Adipocyte (in vitro differentiated cells): ENCODE measurements around the gene C2orf78.
A peak's percentile ranks its signal among the peaks of the same experiment; 100 is the strongest.

Source experiments
- DNase-seq: peaks from one replicate; pipeline ENCODE4 v3.0.0-alpha.2; 2015; ENCODE audit warnings: low read depth
- H3K27me3 ChIP-seq: replicated peaks from 2 replicates; pipeline ENCODE4 v1.7.0; 2013; ENCODE audit warnings: mild to moderate bottlenecking, low read length, moderate library complexity; ENCODE audit not compliant: control insufficient read depth, insufficient read depth
- H3K36me3 ChIP-seq: 2 replicates; pipeline ENCODE4 v1.7.0; 2013; ENCODE audit warnings: low read length, mild to moderate bottlenecking, moderate library complexity; ENCODE audit not compliant: control insufficient read depth, insufficient read depth, severe bottlenecking
- H3K4me1 ChIP-seq: 2 replicates; pipeline ENCODE4 v1.7.0; 2013; ENCODE audit warnings: mild to moderate bottlenecking, low read length, moderate library complexity; ENCODE audit not compliant: control insufficient read depth, insufficient read depth
- H3K4me3 ChIP-seq: 2 replicates; pipeline ENCODE4 v1.7.0; 2013; ENCODE audit warnings: mild to moderate bottlenecking, low read length, moderate library complexity
- H3K9ac ChIP-seq: 2 replicates; pipeline ENCODE4 v1.7.0; 2013; ENCODE audit warnings: mild to moderate bottlenecking, low read length, moderate library complexity
- H3K9me3 ChIP-seq: 2 replicates; pipeline ENCODE4 v1.7.0; 2013; ENCODE audit warnings: mild to moderate bottlenecking, low read length, moderate library complexity; ENCODE audit not compliant: control insufficient read depth

Gene C2orf78

GRCh38 chr2:73827018-73827417, 43.0 kb downstream of the C2orf78 start:
- peaks cover 37% of the 10 kb centered on the region for H3K4me1 ChIP-seq

DNA sequence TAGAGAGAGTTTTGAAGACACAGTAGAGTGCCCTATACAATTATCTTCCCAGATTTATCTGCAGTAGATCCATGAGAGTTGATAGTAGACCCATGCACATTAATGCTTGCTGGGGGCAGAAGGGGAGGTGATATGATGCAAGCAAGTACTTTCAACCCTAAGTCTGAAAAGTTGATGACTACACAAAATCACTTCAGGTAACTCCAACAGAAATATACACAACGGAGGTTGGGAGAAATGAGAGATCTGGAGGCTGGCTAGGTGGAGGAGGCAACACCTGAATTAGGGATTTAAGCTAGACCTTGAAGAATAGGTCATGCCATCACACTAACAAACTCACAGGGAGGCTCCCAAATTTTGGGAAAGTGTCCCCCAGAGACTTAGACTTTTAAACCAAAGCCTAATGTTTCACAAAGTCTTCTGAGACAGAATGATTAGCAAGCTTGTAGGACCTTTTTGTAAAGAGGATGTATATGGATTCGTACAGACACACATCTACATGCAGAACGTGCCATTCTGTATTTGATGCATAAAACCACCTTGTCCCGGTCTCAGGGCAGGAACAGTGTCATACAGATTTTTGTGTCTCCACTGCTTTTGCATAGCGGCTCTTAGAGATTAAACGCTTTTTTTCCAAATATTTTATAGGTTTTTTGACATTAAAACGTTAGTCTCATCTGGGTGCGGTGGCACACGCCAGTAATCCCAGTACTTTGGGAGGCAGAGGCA, 43.8 kb downstream of the C2orf78 start:
- Histone ChIP-seq H3K36me3 (no peaks in the 10 kb centered on the region), H3K9ac (peak overlapping the region; percentile 89), H3K4me1 (peaks cover 37% of the 10 kb centered on the region), H3K27me3 (no peaks in the 10 kb centered on the region), H3K9me3 (no peaks in the 10 kb centered on the region), H3K4me3 (peak overlapping the region; percentile 91)
- no peak for DNase-seq

More at GRCh38 chr2:73827018-73827417, 43.0 kb downstream of the C2orf78 start:
- Histone ChIP-seq H3K9me3 (no peaks in the 10 kb centered on the region), H3K4me3 (no peak overlapping the region), H3K9ac (no peak overlapping the region), H3K27me3 (no peaks in the 10 kb centered on the region), H3K36me3 (no peaks in the 10 kb centered on the region)
- peak; percentile 68 for DNase-seq

DNA sequence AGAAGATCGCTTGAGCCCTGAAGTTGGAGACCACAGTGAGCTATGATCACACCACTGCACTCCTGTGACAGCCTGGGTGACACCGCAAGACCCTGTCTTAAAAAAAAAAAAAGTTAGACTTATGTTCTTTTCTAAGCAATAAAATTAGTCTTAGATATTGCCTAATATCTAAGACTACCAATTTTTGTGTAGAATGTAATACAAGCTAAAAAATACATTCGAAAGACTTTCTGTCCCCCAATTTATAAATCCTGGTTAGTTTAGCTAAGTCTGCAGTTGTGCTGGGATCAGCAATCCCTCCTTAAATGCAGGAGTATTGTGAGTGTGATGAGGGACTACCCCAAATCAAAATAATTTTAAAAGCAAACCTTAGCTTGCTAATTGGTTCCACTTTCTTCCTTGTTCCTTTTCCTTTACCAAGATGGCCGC, 44.4 kb downstream of the C2orf78 start:
- Histone ChIP-seq H3K36me3 (peaks cover 5% of the 10 kb centered on the region), H3K9me3 (no peaks in the 10 kb centered on the region), H3K4me3 (peak overlapping the region; percentile 91), H3K9ac (peak overlapping the region; percentile 89), H3K4me1 (peaks cover 37% of the 10 kb centered on the region), H3K27me3 (no peaks in the 10 kb centered on the region)
- no peak for DNase-seq

DNA sequence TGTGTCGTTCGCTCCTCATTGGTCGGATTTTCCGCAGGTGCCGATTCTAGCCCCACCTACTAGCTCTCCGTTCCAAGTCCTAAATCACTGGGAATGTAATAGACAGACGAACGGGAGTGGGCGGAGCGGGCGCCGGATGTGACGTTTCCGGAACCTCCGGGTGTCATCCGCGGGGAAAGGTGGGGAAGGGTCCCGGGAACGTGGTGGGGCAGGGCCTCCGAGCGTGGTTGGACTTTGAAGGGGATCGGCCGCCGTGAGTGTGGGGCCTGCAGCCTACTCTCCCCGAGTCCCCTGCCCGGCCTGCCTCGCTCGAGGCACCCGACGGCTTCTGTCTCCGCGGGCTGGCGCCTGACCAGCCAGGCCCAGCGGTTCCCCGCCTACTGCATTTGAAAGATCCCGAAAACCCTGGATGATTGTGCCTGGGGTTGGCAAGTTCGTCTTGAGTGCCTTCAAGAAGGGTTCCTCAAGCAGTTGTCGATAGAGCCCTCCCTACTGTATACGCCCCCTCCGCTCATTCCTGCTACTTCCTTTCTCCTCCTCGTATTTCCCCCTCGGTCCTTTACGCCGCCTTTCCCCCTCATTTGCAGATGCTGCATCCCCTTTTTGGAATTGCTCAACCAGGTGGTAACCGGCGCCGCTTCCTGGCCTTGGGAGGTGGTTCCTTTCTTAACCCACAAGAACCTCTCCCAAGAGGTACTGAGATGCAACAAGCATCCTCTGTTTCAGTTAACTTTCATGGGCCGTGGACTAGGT, 45.0 kb downstream of the C2orf78 start, which contains the start of gene STAMBP:
Gene STAMBP, plus strand, starts transcription at position 144 of the 753 bp plus-strand sequence. CDS start 1,896 bp downstream, outside the sequence.
- Histone ChIP-seq H3K4me3 (peak within 1 kb of the TSS; percentile 91), H3K4me1 (peaks cover 37% of the 10 kb centered on the region), H3K27me3 (no peaks in the 10 kb centered on the region), H3K9me3 (no peaks in the 10 kb centered on the region), H3K9ac (peak within 1 kb of the TSS; percentile 89), H3K36me3 (peaks cover 8% of the 10 kb centered on the region)
- DNase-seq = peak; percentile 99

DNA sequence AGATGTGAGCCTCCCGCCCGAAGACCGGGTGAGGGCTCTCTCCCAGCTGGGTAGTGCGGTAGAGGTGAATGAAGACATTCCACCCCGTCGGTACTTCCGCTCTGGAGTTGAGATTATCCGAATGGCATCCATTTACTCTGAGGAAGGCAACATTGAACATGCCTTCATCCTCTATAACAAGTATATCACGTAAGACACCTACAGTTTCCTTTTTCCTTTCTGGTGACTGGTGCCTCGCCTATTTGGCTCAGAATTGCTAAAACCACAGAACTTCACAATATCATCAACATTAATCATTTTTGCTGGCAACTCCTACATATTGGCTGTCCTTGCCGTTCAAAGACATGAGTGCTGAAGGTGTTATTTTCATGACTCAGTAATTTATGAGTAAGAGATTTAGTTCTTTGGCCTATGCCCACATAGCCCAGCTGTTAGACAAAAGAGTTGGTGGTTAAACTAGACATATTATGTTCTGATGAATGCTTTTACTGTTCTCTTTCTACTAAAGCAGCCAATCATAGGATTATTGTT, 47.0 kb downstream of the C2orf78 start:
- H3K27me3 ChIP-seq = no peaks in the 10 kb centered on the region
- no peak overlapping the region for H3K4me3 ChIP-seq
- peaks cover 28% of the 10 kb centered on the region for H3K4me1 ChIP-seq
- H3K36me3 ChIP-seq = peaks cover 12% of the 10 kb centered on the region
- no peak overlapping the region for H3K9ac ChIP-seq
- H3K9me3 ChIP-seq = no peaks in the 10 kb centered on the region
- DNase-seq = peak; percentile 43

- Histone ChIP-seq H3K4me1 (peaks cover 28% of the 10 kb centered on the region), H3K9ac (no peak overlapping the region), H3K27me3 (no peaks in the 10 kb centered on the region), H3K36me3 (peaks cover 15% of the 10 kb centered on the region), H3K9me3 (no peaks in the 10 kb centered on the region), H3K4me3 (no peak overlapping the region)
- DNase-seq = no peak
Measured at GRCh38 chr2:73832930-73833329, 48.9 kb downstream of the C2orf78 start.

GRCh38 chr2:73836141-73836943, 52.4 kb downstream of the C2orf78 start:
- Histone ChIP-seq H3K9ac (no peak overlapping the region), H3K4me3 (no peak overlapping the region), H3K9me3 (no peaks in the 10 kb centered on the region), H3K36me3 (peaks cover 20% of the 10 kb centered on the region), H3K4me1 (peaks cover 4% of the 10 kb centered on the region), H3K27me3 (no peaks in the 10 kb centered on the region)
- no peak for DNase-seq

- no peak overlapping the region for H3K9ac ChIP-seq
- no peaks in the 10 kb centered on the region for H3K4me1 ChIP-seq
- H3K36me3 ChIP-seq = peaks cover 26% of the 10 kb centered on the region
- H3K27me3 ChIP-seq = no peaks in the 10 kb centered on the region
- no peak for DNase-seq
- no peak overlapping the region for H3K4me3 ChIP-seq
- H3K9me3 ChIP-seq = no peaks in the 10 kb centered on the region
Measured at GRCh38 chr2:73837847-73838585, 54.0 kb downstream of the C2orf78 start.

GRCh38 chr2:73838889-73839534, 55.0 kb downstream of the C2orf78 start:
- Histone ChIP-seq H3K9me3 (no peaks in the 10 kb centered on the region), H3K36me3 (peaks cover 20% of the 10 kb centered on the region), H3K27me3 (no peaks in the 10 kb centered on the region), H3K9ac (no peak overlapping the region), H3K4me1 (no peaks in the 10 kb centered on the region), H3K4me3 (no peak overlapping the region)
- DNase-seq = no peak
